GM08714 (cell line): Measurements from ENCODE around the gene FAM221B.
A peak's percentile ranks its signal among the peaks of the same experiment; 100 is the strongest.

Experiments used
- H3K4me3 ChIP-seq: fragments of 200-500 bp; sonication (Bioruptor generic); 2 replicates; pipeline ENCODE4 v1.5.1; 2014; ENCODE audit warnings: mild to moderate bottlenecking, low read length, inconsistent platforms
- ZNF274 ChIP-seq: IDR thresholded peaks from 2 replicates; pipeline ENCODE4 v1.6.1; 2012; ENCODE audit warnings: mild to moderate bottlenecking, low read depth, low read length

Gene FAM221B

GRCh38 chr9:35840881-35841644, 12.5 kb upstream of the FAM221B start:
- no peak overlapping the region for H3K4me3 ChIP-seq

GRCh38 chr9:35839926-35840325, 11.4 kb upstream of the FAM221B start:
- H3K4me3 ChIP-seq = no peak overlapping the region
- TF ChIP-seq ZNF274 = no peak

More at GRCh38 chr9:35840881-35841644, 12.5 kb upstream of the FAM221B start:
- TF ChIP-seq ZNF274 = no peak

GRCh38 chr9:35836595-35836994, 8.1 kb upstream of the FAM221B start:
- TF ChIP-seq ZNF274 = no peak
- no peak overlapping the region for H3K4me3 ChIP-seq

GRCh38 chr9:35835766-35836165, 7.2 kb upstream of the FAM221B start:
- no peak for TF ChIP-seq ZNF274
- H3K4me3 ChIP-seq = no peak overlapping the region

- no peak overlapping the region for H3K4me3 ChIP-seq
- no peak for TF ChIP-seq ZNF274
Measured at GRCh38 chr9:35835216-35835632, 6.7 kb upstream of the FAM221B start.

GRCh38 chr9:35834260-35835215, 6.0 kb upstream of the FAM221B start:
- no peak for TF ChIP-seq ZNF274
- H3K4me3 ChIP-seq = no peak overlapping the region

- no peak for TF ChIP-seq ZNF274
- no peak overlapping the region for H3K4me3 ChIP-seq
Measured at GRCh38 chr9:35832814-35833213, 4.3 kb upstream of the FAM221B start.

- TF ChIP-seq ZNF274 = no peak
- no peak overlapping the region for H3K4me3 ChIP-seq
Measured at GRCh38 chr9:35831040-35831439, 2.5 kb upstream of the FAM221B start.

- TF ChIP-seq ZNF274 = no peak
- peak overlapping the region; percentile 65 for H3K4me3 ChIP-seq
Measured at GRCh38 chr9:35829764-35830096, 1.2 kb upstream of the FAM221B start.

GRCh38 chr9:35829084-35829763, 692 bp upstream of the FAM221B start, which contains the start of gene TMEM8B:
Gene TMEM8B (plus strand): TSS chr9:35829228. CDS start chr9:35829448, 220 bp downstream.
- no peak for TF ChIP-seq ZNF274
- peak within 1 kb of the TSS; percentile 65 for H3K4me3 ChIP-seq

- TF ChIP-seq ZNF274 = no peak
- no peak overlapping the region for H3K4me3 ChIP-seq
Measured at GRCh38 chr9:35827486-35827885, 1.0 kb downstream of the FAM221B start.

- H3K4me3 ChIP-seq = no peak overlapping the region
- no peak for TF ChIP-seq ZNF274
Measured at GRCh38 chr9:35826071-35826701, 2.3 kb downstream of the FAM221B start.

GRCh38 chr9:35822926-35823325, 5.6 kb downstream of the FAM221B start:
- no peak for TF ChIP-seq ZNF274
- H3K4me3 ChIP-seq = no peak overlapping the region

GRCh38 chr9:35820076-35820475, 8.5 kb downstream of the FAM221B start:
- no peak for TF ChIP-seq ZNF274
- no peak overlapping the region for H3K4me3 ChIP-seq
